HEK293 (cell line): ENCODE measurements around the gene PEPD.

Experiments
- CTCF ChIA-PET: fragments of 350-600 bp; formaldehyde crosslinking; extraction: SDS; loops from one replicate; lab custom pipeline; 2021; ENCODE audit warnings: antibody characterized with exemption; lab: Yijun Ruan, JAX
- POLR2A ChIA-PET: fragments of 300-600 bp; formaldehyde crosslinking; extraction: SDS; loops from one replicate; lab custom pipeline; 2020; ENCODE audit warnings: antibody characterized with exemption, inconsistent platforms; lab: Yijun Ruan, JAX
- H3K27ac ChIP-seq: fragments of 200-500 bp; sonication (Bioruptor generic); 2 replicates; pipeline ENCODE4 v1.5.1; 2014; ENCODE audit warnings: low read depth, low read length, control low read depth, inconsistent platforms; ENCODE audit errors: extremely low read depth
- H3K36me3 ChIP-seq, 2 experiments: fragments of 200-500 bp in 1 of 2; sonication (Bioruptor generic) in 1 of 2; 1 replicate in 1 of 2; 2 replicates in 1 of 2; pipeline ENCODE4 v1.5.1; 2014 to 2017; ENCODE audit warnings: inconsistent platforms in 2 of 2, low read length in 2 of 2; ENCODE audit not compliant: control insufficient read depth in 2 of 2, insufficient read depth in 1 of 2
- H3K4me1 ChIP-seq: fragments of 200-500 bp; sonication (Bioruptor generic); 2 replicates; pipeline ENCODE4 v1.5.1; 2014; ENCODE audit warnings: mild to moderate bottlenecking, low read length, inconsistent platforms; ENCODE audit not compliant: control insufficient read depth, insufficient read depth
- H3K4me3 ChIP-seq: 2 replicates; pipeline ENCODE4 v1.5.1; 2011; ENCODE audit warnings: low read depth, mild to moderate bottlenecking, control low read depth, low read length, moderate library complexity
- H3K9me3 ChIP-seq: fragments of 200-500 bp; sonication (Bioruptor generic); 2 replicates; pipeline ENCODE4 v1.5.1; 2014; ENCODE audit warnings: low read depth, low read length, inconsistent platforms; ENCODE audit not compliant: control insufficient read depth, insufficient read depth
- AEBP2 ChIP-seq: fragments of 450-650 bp; formaldehyde crosslinking; IDR thresholded peaks from 2 replicates; pipeline ENCODE4 v1.5.1; 2016; ENCODE audit warnings: missing biosample characterization, missing genetic modification characterization, borderline replicate concordance
- BCL11A ChIP-seq: fragments of 450-650 bp; formaldehyde crosslinking; IDR thresholded peaks from 2 replicates; pipeline ENCODE4 v1.5.1; 2016; ENCODE audit warnings: low read depth, missing biosample characterization, missing genetic modification characterization
- GLI4 ChIP-seq: fragments of 450-650 bp; formaldehyde crosslinking; IDR thresholded peaks from 2 replicates; pipeline ENCODE4 v1.5.1; 2016; ENCODE audit warnings: missing biosample characterization, missing genetic modification characterization
- MEIS1 ChIP-seq: sonication (generic); formaldehyde crosslinking; IDR thresholded peaks from 2 replicates; pipeline ENCODE4 v1.8.1; 2022; ENCODE audit warnings: missing genetic modification reagents, mild to moderate bottlenecking, borderline replicate concordance
- OSR2 ChIP-seq: fragments of 450-650 bp; formaldehyde crosslinking; IDR thresholded peaks from 2 replicates; pipeline ENCODE4 v1.5.1; 2016; ENCODE audit warnings: missing biosample characterization, missing genetic modification characterization
- REPIN1 ChIP-seq: fragments of 450-650 bp; formaldehyde crosslinking; IDR thresholded peaks from 2 replicates; pipeline ENCODE4 v1.5.1; 2017; ENCODE audit warnings: missing biosample characterization, missing genetic modification characterization, low read depth
- SCRT1 ChIP-seq: fragments of 450-650 bp; formaldehyde crosslinking; IDR thresholded peaks from 2 replicates; pipeline ENCODE4 v1.5.1; 2016; ENCODE audit warnings: missing biosample characterization, missing genetic modification characterization, borderline replicate concordance
- ZBTB1 ChIP-seq: fragments of 450-650 bp; formaldehyde crosslinking; IDR thresholded peaks from 2 replicates; pipeline ENCODE4 v1.5.1; 2016; ENCODE audit warnings: missing biosample characterization, missing genetic modification characterization
- ZEB2 ChIP-seq: fragments of 450-650 bp; formaldehyde crosslinking; IDR thresholded peaks from 2 replicates; pipeline ENCODE4 v1.5.1; 2016; ENCODE audit warnings: missing biosample characterization, missing genetic modification characterization
- ZNF133 ChIP-seq: fragments of 450-650 bp; formaldehyde crosslinking; IDR thresholded peaks from 2 replicates; pipeline ENCODE4 v1.5.1; 2016; ENCODE audit warnings: missing biosample characterization, missing genetic modification characterization
- ZNF140 ChIP-seq: fragments of 450-650 bp; formaldehyde crosslinking; IDR thresholded peaks from 2 replicates; pipeline ENCODE4 v1.5.1; 2016; ENCODE audit warnings: missing biosample characterization, missing genetic modification characterization
- ZNF148 ChIP-seq: fragments of 450-650 bp; formaldehyde crosslinking; IDR thresholded peaks from 2 replicates; pipeline ENCODE4 v1.5.0; 2017; ENCODE audit warnings: missing biosample characterization, missing genetic modification characterization, borderline replicate concordance
- ZNF19 ChIP-seq: fragments of 450-650 bp; formaldehyde crosslinking; IDR thresholded peaks from 2 replicates; pipeline ENCODE4; 2016; ENCODE audit warnings: missing biosample characterization, missing genetic modification characterization, low read depth
- ZNF248 ChIP-seq: fragments of 450-650 bp; formaldehyde crosslinking; IDR thresholded peaks from 2 replicates; pipeline ENCODE4 v1.5.1; 2017; ENCODE audit warnings: missing biosample characterization, missing genetic modification characterization
- ZNF266 ChIP-seq: fragments of 450-650 bp; formaldehyde crosslinking; IDR thresholded peaks from 2 replicates; pipeline ENCODE4 v1.5.1; 2016; ENCODE audit warnings: missing biosample characterization, missing genetic modification characterization, low read depth
- ZNF510 ChIP-seq: fragments of 450-650 bp; formaldehyde crosslinking; IDR thresholded peaks from 2 replicates; pipeline ENCODE4 v1.5.1; 2018; ENCODE audit warnings: mild to moderate bottlenecking, missing genetic modification characterization, missing biosample characterization; ENCODE audit not compliant: insufficient replicate concordance
- ZNF654 ChIP-seq: fragments of 450-650 bp; formaldehyde crosslinking; IDR thresholded peaks from 2 replicates; pipeline ENCODE4 v1.5.1; 2016; ENCODE audit warnings: low read depth, missing biosample characterization, missing genetic modification characterization
- ZNF768 ChIP-seq: fragments of 450-650 bp; formaldehyde crosslinking; IDR thresholded peaks from 2 replicates; pipeline ENCODE4 v1.5.1; 2018; ENCODE audit warnings: missing biosample characterization, mild to moderate bottlenecking, missing genetic modification characterization
- ZNF777 ChIP-seq: fragments of 450-650 bp; formaldehyde crosslinking; IDR thresholded peaks from 2 replicates; pipeline ENCODE4 v1.5.1; 2017; ENCODE audit warnings: missing biosample characterization, missing genetic modification characterization, borderline replicate concordance
- ZNF785 ChIP-seq: fragments of 450-650 bp; formaldehyde crosslinking; IDR thresholded peaks from 2 replicates; pipeline ENCODE4 v1.5.1; 2016; ENCODE audit warnings: missing biosample characterization, missing genetic modification characterization
- TF ChIP-seq, protein P1 (sequence below): fragments of 450-650 bp; formaldehyde crosslinking; IDR thresholded peaks from 2 replicates; pipeline ENCODE4 v1.5.1; 2016; ENCODE audit warnings: missing biosample characterization, missing genetic modification characterization
- TF ChIP-seq, protein P2 (sequence below): fragments of 450-650 bp; formaldehyde crosslinking; IDR thresholded peaks from 2 replicates; pipeline ENCODE4 v1.5.1; 2016; ENCODE audit warnings: missing biosample characterization, missing genetic modification characterization

The PEPD gene

DNA sequence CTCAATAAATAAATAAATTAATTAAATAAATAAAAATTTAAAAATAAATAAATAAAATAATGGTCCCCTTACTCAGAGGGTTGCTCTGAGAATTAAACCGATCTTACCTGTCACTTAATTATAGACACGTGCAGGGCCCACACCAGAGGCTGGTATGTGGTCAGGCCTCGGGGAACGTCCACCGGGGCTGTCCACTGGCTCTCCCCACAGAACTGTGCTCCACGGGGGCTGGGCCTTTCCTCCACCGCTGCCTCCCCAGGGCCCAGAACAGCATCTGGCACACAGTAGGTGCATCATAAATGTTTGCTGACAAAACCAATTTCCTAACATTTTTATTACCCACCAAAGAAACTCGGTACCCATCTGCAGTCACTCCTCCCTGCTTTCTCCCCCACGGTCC is 78.9 kb downstream of the PEPD start (continued):
- TF ChIP-seq, protein P1, sequence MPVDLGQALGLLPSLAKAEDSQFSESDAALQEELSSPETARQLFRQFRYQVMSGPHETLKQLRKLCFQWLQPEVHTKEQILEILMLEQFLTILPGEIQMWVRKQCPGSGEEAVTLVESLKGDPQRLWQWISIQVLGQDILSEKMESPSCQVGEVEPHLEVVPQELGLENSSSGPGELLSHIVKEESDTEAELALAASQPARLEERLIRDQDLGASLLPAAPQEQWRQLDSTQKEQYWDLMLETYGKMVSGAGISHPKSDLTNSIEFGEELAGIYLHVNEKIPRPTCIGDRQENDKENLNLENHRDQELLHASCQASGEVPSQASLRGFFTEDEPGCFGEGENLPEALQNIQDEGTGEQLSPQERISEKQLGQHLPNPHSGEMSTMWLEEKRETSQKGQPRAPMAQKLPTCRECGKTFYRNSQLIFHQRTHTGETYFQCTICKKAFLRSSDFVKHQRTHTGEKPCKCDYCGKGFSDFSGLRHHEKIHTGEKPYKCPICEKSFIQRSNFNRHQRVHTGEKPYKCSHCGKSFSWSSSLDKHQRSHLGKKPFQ (tag by site-specific recombination): no peak
- TF ChIP-seq ZNF140 (tag by site-specific recombination) (no peak), GLI4 (tag by site-specific recombination) (no peak), ZNF777 (tag by site-specific recombination) (no peak), ZNF654 (no peak), ZNF266 (tag by site-specific recombination) (no peak), ZNF148 (tag by site-specific recombination) (no peak), AEBP2 (no peak)

DNA sequence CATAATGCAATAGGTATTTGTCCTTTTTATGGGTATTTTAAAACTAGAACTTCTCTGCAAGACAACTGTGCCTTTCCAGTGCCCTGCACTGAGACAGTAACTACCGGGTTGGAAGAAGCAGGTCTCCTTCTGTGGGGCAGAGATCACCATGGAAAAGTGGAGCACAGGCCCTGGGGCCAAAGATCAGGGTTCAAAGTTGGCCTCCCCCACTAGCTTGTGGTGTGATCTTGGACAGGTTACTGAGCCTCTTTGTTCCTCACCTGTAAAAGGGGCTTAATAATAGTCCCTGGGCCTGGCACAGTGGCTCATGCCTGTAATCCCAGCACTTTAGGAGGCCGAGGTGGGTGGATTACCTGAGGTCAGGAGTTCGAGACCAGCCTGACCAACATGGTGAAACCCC is 79.8 kb downstream of the PEPD start:
- peaks cover 0 to 4% of the 10 kb centered on the region in 2 experiments; a peak in 1 of 3 replicates for H3K36me3 ChIP-seq
- ChIA-PET CTCF (interaction anchor here (1.6 to 2.7 kb wide), 2 partner anchors 9 to 11 kb away, joined by 6 to 18 read pairs; no protein-coding TSS in a partner anchor), POLR2A (no interaction called here)

More for the DNA sequence above, 79.8 kb downstream of the PEPD start:
- Histone ChIP-seq H3K27ac (no peak overlapping the region), H3K4me3 (no peak overlapping the region), H3K9me3 (no peaks in the 10 kb centered on the region), H3K4me1 (peaks cover 15% of the 10 kb centered on the region)
- no peak for TF ChIP-seq SCRT1
- no peak for TF ChIP-seq ZNF768 (tag by site-specific recombination)
- TF ChIP-seq ZNF785 (tag by site-specific recombination): no peak
- no peak for TF ChIP-seq ZNF133
- TF ChIP-seq, protein P2, sequence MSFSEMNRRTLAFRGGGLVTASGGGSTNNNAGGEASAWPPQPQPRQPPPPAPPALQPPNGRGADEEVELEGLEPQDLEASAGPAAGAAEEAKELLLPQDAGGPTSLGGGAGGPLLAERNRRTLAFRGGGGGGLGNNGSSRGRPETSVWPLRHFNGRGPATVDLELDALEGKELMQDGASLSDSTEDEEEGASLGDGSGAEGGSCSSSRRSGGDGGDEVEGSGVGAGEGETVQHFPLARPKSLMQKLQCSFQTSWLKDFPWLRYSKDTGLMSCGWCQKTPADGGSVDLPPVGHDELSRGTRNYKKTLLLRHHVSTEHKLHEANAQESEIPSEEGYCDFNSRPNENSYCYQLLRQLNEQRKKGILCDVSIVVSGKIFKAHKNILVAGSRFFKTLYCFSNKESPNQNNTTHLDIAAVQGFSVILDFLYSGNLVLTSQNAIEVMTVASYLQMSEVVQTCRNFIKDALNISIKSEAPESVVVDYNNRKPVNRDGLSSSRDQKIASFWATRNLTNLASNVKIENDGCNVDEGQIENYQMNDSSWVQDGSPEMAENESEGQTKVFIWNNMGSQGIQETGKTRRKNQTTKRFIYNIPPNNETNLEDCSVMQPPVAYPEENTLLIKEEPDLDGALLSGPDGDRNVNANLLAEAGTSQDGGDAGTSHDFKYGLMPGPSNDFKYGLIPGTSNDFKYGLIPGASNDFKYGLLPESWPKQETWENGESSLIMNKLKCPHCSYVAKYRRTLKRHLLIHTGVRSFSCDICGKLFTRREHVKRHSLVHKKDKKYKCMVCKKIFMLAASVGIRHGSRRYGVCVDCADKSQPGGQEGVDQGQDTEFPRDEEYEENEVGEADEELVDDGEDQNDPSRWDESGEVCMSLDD: no peak
- TF ChIP-seq REPIN1 (tag by site-specific recombination): no peak
- TF ChIP-seq ZNF19 (tag by site-specific recombination): no peak
- TF ChIP-seq ZNF248: no peak
- TF ChIP-seq ZNF510 (tag by site-specific recombination): no peak
- TF ChIP-seq MEIS1 (CRISPR knock-in tag): no peak
- no peak for TF ChIP-seq ZBTB1 (tag by site-specific recombination)
- no peak for TF ChIP-seq AEBP2
- TF ChIP-seq BCL11A (tag by site-specific recombination): no peak
- no peak for TF ChIP-seq OSR2 (tag by site-specific recombination)
- no peak for TF ChIP-seq ZEB2
